NT2/D1 (cell line): Measurements from ENCODE around the gene ADGRE1.

Experiments
- YY1 ChIP-seq: IDR thresholded peaks from 2 replicates; pipeline ENCODE4 v1.6.1; 2011; ENCODE audit not compliant: insufficient read length, insufficient read depth
- ZNF274 ChIP-seq: IDR thresholded peaks from 2 replicates; pipeline ENCODE4 v1.6.1; 2011; ENCODE audit warnings: mild to moderate bottlenecking, low read depth, low read length

DNA sequence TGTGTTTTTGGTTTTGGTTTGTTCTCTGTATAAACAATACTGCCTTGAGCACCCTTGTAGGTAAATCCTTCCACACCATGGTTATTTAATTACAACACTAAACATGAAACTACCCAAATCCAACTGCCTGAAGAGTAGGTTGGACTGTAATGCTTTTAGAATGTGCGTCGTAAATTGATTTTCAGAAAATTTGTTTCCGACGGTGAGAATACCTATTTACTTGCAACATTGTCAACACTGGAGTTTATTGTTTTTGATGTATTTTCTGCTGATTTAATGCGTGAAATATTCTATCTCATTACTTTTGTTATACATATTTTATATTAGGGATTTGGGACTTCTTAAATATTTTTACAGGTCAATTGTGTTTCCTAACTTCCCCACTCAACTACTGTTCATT, 48.2 kb downstream of the ADGRE1 start:
- no peak for TF ChIP-seq YY1
- no peak for TF ChIP-seq ZNF274
